MM.1S (cell line): Measurements from ENCODE around the gene RFC3.

ENCODE experiments used
- DNase-seq: peaks from one replicate; pipeline ENCODE4 v3.0.0-alpha.2; 2015
- H2AFZ ChIP-seq: fragments of 300-600 bp; sonication (generic); 2 replicates; pipeline ENCODE4 v1.6.0; 2016; ENCODE audit warnings: antibody characterized with exemption, low read length
- H3F3A ChIP-seq: fragments of 300-600 bp; sonication (generic); 2 replicates; pipeline ENCODE4 v1.6.1; 2016; ENCODE audit warnings: mild to moderate bottlenecking, antibody characterized with exemption, low read length, moderate library complexity, mixed read lengths; ENCODE audit not compliant: insufficient read depth
- H3K27ac ChIP-seq: fragments of 300-600 bp; sonication (generic); 2 replicates; pipeline ENCODE4 v1.5.1; 2016; ENCODE audit warnings: mild to moderate bottlenecking, low read length
- H3K27me3 ChIP-seq: fragments of 300-600 bp; sonication (generic); replicated peaks from 2 replicates; pipeline ENCODE4 v1.6.0; 2016; ENCODE audit warnings: low read length; ENCODE audit not compliant: insufficient read depth
- H3K36me3 ChIP-seq: fragments of 300-600 bp; sonication (generic); replicated peaks from 2 replicates; pipeline ENCODE4 v1.6.1; 2016; ENCODE audit warnings: mild to moderate bottlenecking, low read length, mixed read lengths; ENCODE audit not compliant: insufficient read depth
- H3K4me1 ChIP-seq: fragments of 300-600 bp; sonication (generic); 2 replicates; pipeline ENCODE4 v1.6.1; 2016; ENCODE audit warnings: low read length, mixed read lengths
- H3K4me2 ChIP-seq: fragments of 300-600 bp; sonication (generic); 2 replicates; pipeline ENCODE4 v1.6.0; 2016; ENCODE audit warnings: low read depth, low read length
- H3K4me3 ChIP-seq: fragments of 300-600 bp; sonication (generic); 2 replicates; pipeline ENCODE4 v1.5.1; 2016; ENCODE audit warnings: low read length, mixed read lengths
- H3K79me2 ChIP-seq: fragments of 300-600 bp; sonication (generic); 2 replicates; pipeline ENCODE4 v1.6.1; 2016; ENCODE audit warnings: mixed run types, low read length, mixed read lengths
- H3K9ac ChIP-seq: fragments of 300-600 bp; sonication (generic); 2 replicates; pipeline ENCODE4 v1.6.1; 2016; ENCODE audit warnings: low read length, mixed read lengths
- H3K9me2 ChIP-seq: fragments of 300-600 bp; sonication (generic); replicated peaks from 2 replicates; pipeline ENCODE4 v1.6.1; 2016; ENCODE audit warnings: mild to moderate bottlenecking, low read length, mixed read lengths; ENCODE audit not compliant: insufficient read depth
- H3K9me3 ChIP-seq: fragments of 300-600 bp; sonication (generic); replicated peaks from 2 replicates; pipeline ENCODE4 v1.6.1; 2016; ENCODE audit warnings: mild to moderate bottlenecking, low read length, mixed read lengths; ENCODE audit not compliant: insufficient read depth
- H4K20me1 ChIP-seq: fragments of 300-600 bp; sonication (generic); 2 replicates; pipeline ENCODE4 v1.6.1; 2016; ENCODE audit warnings: mild to moderate bottlenecking, low read length, moderate library complexity, mixed read lengths; ENCODE audit not compliant: insufficient read depth
- CTCF ChIP-seq: fragments of 300-600 bp; sonication (generic); IDR thresholded peaks from 2 replicates; pipeline ENCODE4 v1.5.1; 2016; ENCODE audit warnings: antibody characterized with exemption, low read length, mixed read lengths
- EZH2 ChIP-seq: fragments of 300-600 bp; sonication (generic); optimal IDR thresholded peaks from 2 replicates; pipeline ENCODE3; 2017; ENCODE audit warnings: low read depth, mild to moderate bottlenecking, antibody characterized with exemption, low read length, mixed read lengths
- EZH2phosphoT487 ChIP-seq: fragments of 300-600 bp; sonication (generic); IDR thresholded peaks from 2 replicates; pipeline ENCODE4 v1.6.1; 2018; ENCODE audit warnings: antibody characterized with exemption, low read length

The RFC3 gene

GRCh38 chr13:33817513-33817900 lies 442 bp upstream of the RFC3 start:
- H3K4me2 ChIP-seq, result peak overlapping the region; percentile 51
- H3F3A ChIP-seq, result no peaks in the 10 kb centered on the region
- TF ChIP-seq EZH2, result no peak
- TF ChIP-seq CTCF, result no peak
- TF ChIP-seq EZH2phosphoT487, result no peak
- H3K4me1 ChIP-seq, result no peaks in the 10 kb centered on the region; the same call in 1 of the 2 replicates
- peak overlapping the region; percentile 84; the same call in 1 of the 2 replicates for H3K9ac ChIP-seq
- H3K27ac ChIP-seq, result peak overlapping the region; percentile 18; the same call in 1 of the 2 replicates
- no peak for DNase-seq
- peak overlapping the region; percentile 70 for H2AFZ ChIP-seq
- no peaks in the 10 kb centered on the region for H3K9me3 ChIP-seq
- H3K4me3 ChIP-seq, result peak overlapping the region; percentile 89
- H3K9me2 ChIP-seq, result no peaks in the 10 kb centered on the region
- H3K36me3 ChIP-seq, result no peaks in the 10 kb centered on the region; the same call in 1 of the 2 replicates
- H3K79me2 ChIP-seq, result peaks cover 12% of the 10 kb centered on the region
- no peaks in the 10 kb centered on the region for H4K20me1 ChIP-seq
- H3K27me3 ChIP-seq, result no peaks in the 10 kb centered on the region

- H3K9ac ChIP-seq, result no peak overlapping the region
- no peak overlapping the region for H3K4me3 ChIP-seq
- no peak overlapping the region for H3K27ac ChIP-seq
- no peak for DNase-seq
- no peak overlapping the region for H2AFZ ChIP-seq
- no peaks in the 10 kb centered on the region for H3K9me2 ChIP-seq
- no peaks in the 10 kb centered on the region for H3F3A ChIP-seq
- no peaks in the 10 kb centered on the region for H4K20me1 ChIP-seq
- H3K9me3 ChIP-seq, result no peaks in the 10 kb centered on the region
- H3K36me3 ChIP-seq, result no peaks in the 10 kb centered on the region; the same call in 1 of the 2 replicates
- no peak overlapping the region for H3K4me2 ChIP-seq
- TF ChIP-seq CTCF, result no peak
- TF ChIP-seq EZH2, result no peak
- no peak for TF ChIP-seq EZH2phosphoT487
- H3K79me2 ChIP-seq, result no peaks in the 10 kb centered on the region; the same call in none of the 2 replicates
- no peaks in the 10 kb centered on the region for H3K27me3 ChIP-seq
- H3K4me1 ChIP-seq, result no peaks in the 10 kb centered on the region
These were observed 7.1 kb downstream of the RFC3 start for GRCh38 chr13:33825083-33825482.

GRCh38 chr13:33827139-33827538 lies 9.2 kb downstream of the RFC3 start:
- no peak overlapping the region for H3K9ac ChIP-seq
- no peak overlapping the region for H3K4me3 ChIP-seq
- H3K9me3 ChIP-seq, result no peaks in the 10 kb centered on the region
- no peak overlapping the region for H3K4me2 ChIP-seq
- no peaks in the 10 kb centered on the region for H3K4me1 ChIP-seq
- no peaks in the 10 kb centered on the region for H3F3A ChIP-seq
- H3K36me3 ChIP-seq, result no peaks in the 10 kb centered on the region; the same call in 1 of the 2 replicates
- no peaks in the 10 kb centered on the region for H3K79me2 ChIP-seq
- no peaks in the 10 kb centered on the region for H3K9me2 ChIP-seq
- DNase-seq, result no peak
- H3K27me3 ChIP-seq, result no peaks in the 10 kb centered on the region
- TF ChIP-seq EZH2 (no peak), CTCF (no peak), EZH2phosphoT487 (no peak)
- H2AFZ ChIP-seq, result no peak overlapping the region
- no peak overlapping the region for H3K27ac ChIP-seq
- no peaks in the 10 kb centered on the region for H4K20me1 ChIP-seq
